Subcutaneous adipose tissue (tissue), 4 donors: ENCODE measurements around the gene F3. TPM values are rescaled to one million over a fixed set of nuclear protein-coding genes. Genes with fewer than 3 reads are reported as not detected.

Source experiments
- total RNA-seq, 4 donors: library from RNA; depleted of rRNA; stranded (reverse); fragments of >200 nt; gene quantifications; one replicate each; pipeline ENCODE4 v1.1.0, GENCODE V29; 2016
- TF ChIP-seq, protein P1 (sequence below): fragments of 450-650 bp; IDR thresholded peaks from one replicate; pipeline ENCODE4 v1.5.1; 2016; ENCODE audit warnings: low read depth, mild to moderate bottlenecking, control low read depth, antibody characterized with exemption, moderate library complexity

F3 gene
- total RNA-seq, 4 donors from 2014 or later = 123 to 499 (median 164) TPM

DNA sequence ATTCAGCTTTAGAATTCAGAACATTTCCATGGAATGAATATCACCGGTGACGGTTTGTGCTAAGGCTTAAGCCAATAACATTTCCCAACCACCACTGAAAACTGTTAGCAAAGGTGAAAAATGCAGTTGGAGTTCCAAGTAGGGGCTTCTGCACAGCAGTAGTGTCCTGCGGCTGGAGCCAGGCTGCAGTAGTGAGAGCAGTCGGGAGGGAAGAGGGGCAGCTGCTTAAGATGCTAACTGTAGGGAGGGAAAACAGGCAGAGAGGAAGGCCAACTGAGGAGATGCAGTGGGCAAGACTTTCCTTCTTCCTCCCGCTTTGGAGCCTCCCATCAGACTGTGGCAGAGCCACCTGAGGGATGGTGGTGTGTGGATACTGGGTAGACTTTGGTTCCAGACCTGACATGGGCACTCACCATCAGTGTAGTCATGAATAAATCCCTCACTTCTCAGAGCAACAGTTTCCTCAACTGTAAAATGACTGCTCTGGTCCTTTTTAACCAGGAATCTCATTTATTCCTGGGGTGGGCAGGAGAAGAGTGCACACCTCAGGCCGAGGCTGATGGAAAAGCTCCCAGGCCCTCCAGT, 3.2 kb downstream of the F3 start:
- TF ChIP-seq, protein P1, sequence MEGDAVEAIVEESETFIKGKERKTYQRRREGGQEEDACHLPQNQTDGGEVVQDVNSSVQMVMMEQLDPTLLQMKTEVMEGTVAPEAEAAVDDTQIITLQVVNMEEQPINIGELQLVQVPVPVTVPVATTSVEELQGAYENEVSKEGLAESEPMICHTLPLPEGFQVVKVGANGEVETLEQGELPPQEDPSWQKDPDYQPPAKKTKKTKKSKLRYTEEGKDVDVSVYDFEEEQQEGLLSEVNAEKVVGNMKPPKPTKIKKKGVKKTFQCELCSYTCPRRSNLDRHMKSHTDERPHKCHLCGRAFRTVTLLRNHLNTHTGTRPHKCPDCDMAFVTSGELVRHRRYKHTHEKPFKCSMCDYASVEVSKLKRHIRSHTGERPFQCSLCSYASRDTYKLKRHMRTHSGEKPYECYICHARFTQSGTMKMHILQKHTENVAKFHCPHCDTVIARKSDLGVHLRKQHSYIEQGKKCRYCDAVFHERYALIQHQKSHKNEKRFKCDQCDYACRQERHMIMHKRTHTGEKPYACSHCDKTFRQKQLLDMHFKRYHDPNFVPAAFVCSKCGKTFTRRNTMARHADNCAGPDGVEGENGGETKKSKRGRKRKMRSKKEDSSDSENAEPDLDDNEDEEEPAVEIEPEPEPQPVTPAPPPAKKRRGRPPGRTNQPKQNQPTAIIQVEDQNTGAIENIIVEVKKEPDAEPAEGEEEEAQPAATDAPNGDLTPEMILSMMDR = no peak

DNA sequence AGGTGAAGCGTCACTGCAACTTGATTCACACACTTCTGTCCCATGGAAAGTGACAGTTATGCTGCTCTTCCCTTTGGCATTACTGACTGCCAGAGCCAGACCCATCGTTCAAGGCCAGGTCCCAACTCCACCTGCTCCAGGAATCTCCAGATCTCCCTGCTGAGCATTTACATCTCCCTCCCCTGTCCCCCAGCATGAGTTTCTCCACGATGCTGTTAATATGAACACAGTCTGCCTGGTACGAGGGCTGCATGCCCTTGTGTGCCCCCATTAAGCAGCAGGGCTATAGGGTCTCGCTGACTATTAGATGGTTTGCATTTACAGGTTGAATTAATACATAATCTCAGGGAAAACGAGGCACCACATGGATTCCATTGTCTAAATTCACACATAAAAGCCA, 4.3 kb downstream of the F3 start:
- TF ChIP-seq, protein P1 = no peak

DNA sequence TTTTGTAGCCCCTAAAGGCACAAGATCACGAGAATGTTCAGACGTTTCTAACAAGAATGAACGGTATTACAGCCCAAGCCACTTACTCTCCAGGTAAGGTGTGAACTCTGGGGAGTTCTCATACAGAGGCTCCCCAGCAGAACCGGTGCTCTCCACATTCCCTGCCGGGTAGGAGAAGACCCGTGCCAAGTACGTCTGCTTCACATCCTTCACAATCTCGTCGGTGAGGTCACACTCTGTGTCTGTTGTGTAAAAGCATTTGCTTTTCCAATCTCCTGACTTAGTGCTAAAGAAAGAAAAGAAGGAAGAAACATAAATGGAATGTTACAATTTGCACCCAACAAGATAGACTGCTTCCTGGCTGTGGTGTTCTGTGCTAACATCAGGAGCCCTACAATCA, 5.7 kb downstream of the F3 start:
- TF ChIP-seq, protein P1 = no peak

DNA sequence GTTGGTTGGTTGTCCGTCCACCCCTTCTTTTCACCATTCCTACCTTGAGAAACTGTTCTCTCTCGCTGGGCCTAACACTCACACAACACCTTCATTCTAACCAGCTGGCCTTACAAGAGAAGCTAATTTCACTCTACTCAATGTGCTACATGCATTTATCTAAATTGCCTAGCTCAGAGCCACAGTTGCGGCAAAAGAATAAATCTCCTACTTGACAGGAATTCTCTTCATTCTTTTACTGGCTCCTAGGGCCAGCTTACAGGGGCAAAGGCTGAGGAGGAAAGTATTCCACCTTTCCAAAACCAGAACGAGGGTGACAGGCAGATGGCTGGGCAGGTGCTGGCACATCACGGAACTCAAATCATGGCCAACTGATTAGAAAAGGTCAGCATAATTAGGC, 6.5 kb downstream of the F3 start:
- TF ChIP-seq, protein P1 = no peak

DNA sequence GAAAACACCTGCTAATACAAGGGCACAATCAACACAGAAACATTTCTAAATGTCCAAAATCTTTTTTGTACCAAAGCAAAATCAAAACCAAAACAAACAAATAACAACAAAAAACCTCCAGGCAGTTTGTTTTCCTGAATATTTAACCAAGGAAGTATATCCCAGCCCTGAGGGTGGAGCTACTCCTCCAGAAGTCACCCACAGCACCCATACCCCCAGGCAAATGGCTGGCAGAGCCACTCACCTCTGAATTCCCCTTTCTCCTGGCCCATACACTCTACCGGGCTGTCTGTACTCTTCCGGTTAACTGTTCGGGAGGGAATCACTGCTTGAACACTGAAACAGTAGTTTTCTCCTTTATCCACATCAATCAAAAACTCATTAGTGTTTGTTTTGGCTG, 9.5 kb downstream of the F3 start:
- TF ChIP-seq, protein P1 = no peak

DNA sequence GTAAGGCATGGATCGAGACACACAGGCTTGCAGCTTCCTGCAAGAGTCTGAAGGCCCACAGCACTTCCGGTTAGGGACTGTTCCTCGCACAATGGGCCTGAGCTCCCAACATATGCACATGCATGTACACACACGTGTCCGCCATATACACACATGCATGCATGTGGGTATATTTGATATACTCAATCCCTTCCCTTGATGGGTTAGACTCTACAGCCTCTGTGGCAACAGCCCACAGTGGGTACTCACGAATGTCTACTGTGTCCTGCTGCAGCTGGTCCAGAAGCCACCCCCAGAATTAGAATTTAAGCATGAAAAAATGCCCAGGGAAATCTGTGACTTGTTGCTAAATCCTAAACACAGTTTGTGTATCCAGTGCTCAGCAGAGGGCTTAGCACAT, 9.9 kb downstream of the F3 start:
- TF ChIP-seq, protein P1 = no peak

DNA sequence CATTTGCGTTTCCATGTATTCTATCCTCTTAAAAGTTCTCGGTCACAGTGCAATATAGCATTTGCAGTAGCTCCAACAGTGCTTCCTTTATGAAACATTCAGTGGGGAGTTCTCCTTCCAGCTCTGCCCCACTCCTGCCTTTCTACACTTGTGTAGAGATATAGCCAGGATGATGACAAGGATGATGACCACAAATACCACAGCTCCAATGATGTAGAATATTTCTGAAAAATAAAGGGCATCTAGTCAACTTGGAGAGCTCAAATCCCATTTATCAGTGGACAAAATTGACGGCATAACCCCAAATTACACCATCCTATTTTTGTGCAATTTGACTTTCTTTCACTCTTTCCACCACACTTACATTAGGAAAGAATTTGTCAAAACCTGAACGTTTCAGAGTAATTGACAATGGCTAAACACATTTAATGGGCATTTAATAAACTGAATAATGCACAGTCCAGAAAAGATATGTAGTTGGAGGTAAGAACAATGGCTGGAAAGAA, 11.1 kb downstream of the F3 start:
- TF ChIP-seq, protein P1 = no peak
